ENCODE data around the gene STEAP4. TPM values are rescaled to one million over a fixed set of nuclear protein-coding genes. Genes with fewer than 3 reads are reported as not detected.

Gene STEAP4
- total RNA-seq, 1 experiment from 2014 or later, result 0.17 TPM

DNA sequence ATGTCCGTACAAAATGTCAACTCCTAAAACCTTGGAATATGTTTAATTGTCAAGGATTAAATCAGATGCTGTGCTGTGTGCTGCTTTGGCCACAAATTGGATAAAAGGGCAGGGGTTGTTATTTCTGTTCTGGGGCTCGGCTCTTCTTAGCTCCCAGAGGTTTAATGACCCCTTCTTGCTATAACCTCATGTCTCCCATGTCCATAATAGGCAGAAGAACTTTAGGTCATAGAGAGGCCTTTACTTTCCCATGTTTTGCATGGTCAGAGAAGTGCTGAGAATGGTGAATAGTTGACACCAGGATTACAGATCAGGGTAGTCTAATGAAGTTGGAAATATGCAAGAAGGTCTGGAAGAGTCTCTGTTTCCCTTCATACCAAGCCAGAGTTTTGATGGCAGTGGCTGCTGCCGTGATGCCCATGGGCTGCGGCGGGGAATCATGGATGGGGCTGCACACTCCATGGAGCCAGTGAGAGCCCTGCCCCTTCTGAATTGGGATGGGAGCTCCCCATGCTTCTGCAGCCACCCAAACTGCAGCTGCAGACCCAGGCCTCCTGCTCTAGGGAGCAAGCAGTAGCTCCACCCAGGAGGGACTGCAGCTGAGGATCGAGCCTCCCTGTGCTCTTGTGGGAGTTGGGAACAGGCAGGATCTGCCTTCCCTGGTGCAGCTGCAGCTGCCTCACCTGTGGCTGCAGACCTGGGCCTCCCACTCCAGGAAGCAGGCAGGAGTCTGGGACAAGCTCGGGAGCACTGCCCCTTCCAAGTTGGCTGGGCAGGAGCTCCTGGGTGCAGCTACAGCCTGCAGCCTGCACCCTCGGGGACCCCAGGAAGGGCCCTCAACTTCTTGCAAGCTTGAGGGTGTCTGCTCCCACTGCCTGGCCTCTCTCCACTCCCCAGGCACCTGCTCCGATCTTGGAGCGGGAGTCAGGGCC, 23.1 kb upstream of the STEAP4 start:
- Mint-ChIP-seq H3K27ac (no peak overlapping the region), H3K4me1 (no peaks in the 10 kb centered on the region), H3K27me3 (ENCODE audit: low read depth) (no peaks in the 10 kb centered on the region), H3K9me3 (peaks cover 16% of the 10 kb centered on the region), H3K36me3 (0 out of 2 replicates have a peak, but pooled peaks cover 3% of the 10 kb centered on the region), H3K4me3 (no peak overlapping the region)
- ATAC-seq, result no peak
- POLR2A ChIA-PET, result no interaction called here
- TF ChIP-seq, protein P1, sequence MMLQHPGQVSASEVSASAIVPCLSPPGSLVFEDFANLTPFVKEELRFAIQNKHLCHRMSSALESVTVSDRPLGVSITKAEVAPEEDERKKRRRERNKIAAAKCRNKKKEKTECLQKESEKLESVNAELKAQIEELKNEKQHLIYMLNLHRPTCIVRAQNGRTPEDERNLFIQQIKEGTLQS (CRISPR knock-in tag; conservative IDR thresholded peaks at IDR 0.05), result no peak
- no peak for TF ChIP-seq GTF2I (CRISPR knock-in tag; conservative IDR thresholded peaks at IDR 0.05)
- TF ChIP-seq, protein P2, sequence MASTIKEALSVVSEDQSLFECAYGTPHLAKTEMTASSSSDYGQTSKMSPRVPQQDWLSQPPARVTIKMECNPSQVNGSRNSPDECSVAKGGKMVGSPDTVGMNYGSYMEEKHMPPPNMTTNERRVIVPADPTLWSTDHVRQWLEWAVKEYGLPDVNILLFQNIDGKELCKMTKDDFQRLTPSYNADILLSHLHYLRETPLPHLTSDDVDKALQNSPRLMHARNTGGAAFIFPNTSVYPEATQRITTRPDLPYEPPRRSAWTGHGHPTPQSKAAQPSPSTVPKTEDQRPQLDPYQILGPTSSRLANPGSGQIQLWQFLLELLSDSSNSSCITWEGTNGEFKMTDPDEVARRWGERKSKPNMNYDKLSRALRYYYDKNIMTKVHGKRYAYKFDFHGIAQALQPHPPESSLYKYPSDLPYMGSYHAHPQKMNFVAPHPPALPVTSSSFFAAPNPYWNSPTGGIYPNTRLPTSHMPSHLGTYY (CRISPR knock-in tag; IDR thresholded peaks at IDR 0.05), result no peak
- no peak for TF ChIP-seq ZNF263 (CRISPR knock-in tag; IDR thresholded peaks at IDR 0.05; ENCODE audit: low read depth)
- TF ChIP-seq TEAD4 (CRISPR knock-in tag; IDR thresholded peaks at IDR 0.05), result no peak
- DNase-seq (ENCODE audit: low spot score), result no peak
- CTCF ChIA-PET, result interaction anchor here (0.8 kb wide), 1 partner anchor 15 kb away, joined by 4 read pairs; no protein-coding TSS in a partner anchor

DNA sequence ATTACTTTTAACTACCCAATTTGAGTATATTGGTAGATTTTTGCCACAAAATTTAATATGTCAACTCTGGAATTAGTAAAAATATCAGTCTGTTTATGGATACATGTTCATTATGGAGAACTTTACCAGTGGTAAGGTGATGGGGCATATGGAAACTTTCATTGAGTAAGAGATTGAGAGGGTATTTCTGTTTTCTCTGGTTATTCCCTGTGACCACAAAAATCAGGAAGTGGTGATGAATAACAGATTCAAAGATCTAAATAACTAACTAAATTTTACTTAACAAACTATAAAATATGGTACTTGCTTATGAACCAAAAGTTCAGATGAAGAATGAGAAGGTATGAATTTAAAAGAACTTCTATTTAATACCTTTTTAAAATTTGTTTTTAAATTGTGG, 22.1 kb upstream of the STEAP4 start:
- Mint-ChIP-seq H3K4me3 (no peak overlapping the region), H3K27ac (no peak overlapping the region), H3K27me3 (ENCODE audit: low read depth) (no peaks in the 10 kb centered on the region), H3K36me3 (0 out of 2 replicates have a peak, but pooled peaks cover 3% of the 10 kb centered on the region), H3K9me3 (peaks cover 16% of the 10 kb centered on the region), H3K4me1 (peaks cover 5% of the 10 kb centered on the region)
- TF ChIP-seq, protein P3, sequence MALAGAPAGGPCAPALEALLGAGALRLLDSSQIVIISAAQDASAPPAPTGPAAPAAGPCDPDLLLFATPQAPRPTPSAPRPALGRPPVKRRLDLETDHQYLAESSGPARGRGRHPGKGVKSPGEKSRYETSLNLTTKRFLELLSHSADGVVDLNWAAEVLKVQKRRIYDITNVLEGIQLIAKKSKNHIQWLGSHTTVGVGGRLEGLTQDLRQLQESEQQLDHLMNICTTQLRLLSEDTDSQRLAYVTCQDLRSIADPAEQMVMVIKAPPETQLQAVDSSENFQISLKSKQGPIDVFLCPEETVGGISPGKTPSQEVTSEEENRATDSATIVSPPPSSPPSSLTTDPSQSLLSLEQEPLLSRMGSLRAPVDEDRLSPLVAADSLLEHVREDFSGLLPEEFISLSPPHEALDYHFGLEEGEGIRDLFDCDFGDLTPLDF (CRISPR knock-in tag; IDR thresholded peaks at IDR 0.05), result no peak
- TF ChIP-seq GABPB1 (CRISPR knock-in tag; IDR thresholded peaks at IDR 0.05) (no peak), SOX15 (CRISPR knock-in tag; IDR thresholded peaks at IDR 0.05) (no peak), ZNF423 (CRISPR knock-in tag; IDR thresholded peaks at IDR 0.05) (no peak), JUN (CRISPR knock-in tag; IDR thresholded peaks at IDR 0.05) (no peak), ZNF121 (CRISPR knock-in tag; IDR thresholded peaks at IDR 0.05) (no peak), ESRRA (CRISPR knock-in tag; IDR thresholded peaks at IDR 0.05; ENCODE audit: borderline replicate concordance) (no peak), SP1 (CRISPR knock-in tag; conservative IDR thresholded peaks at IDR 0.05) (no peak), JAZF1 (CRISPR knock-in tag; IDR thresholded peaks at IDR 0.05) (no peak)
- TF ChIP-seq, protein P4, sequence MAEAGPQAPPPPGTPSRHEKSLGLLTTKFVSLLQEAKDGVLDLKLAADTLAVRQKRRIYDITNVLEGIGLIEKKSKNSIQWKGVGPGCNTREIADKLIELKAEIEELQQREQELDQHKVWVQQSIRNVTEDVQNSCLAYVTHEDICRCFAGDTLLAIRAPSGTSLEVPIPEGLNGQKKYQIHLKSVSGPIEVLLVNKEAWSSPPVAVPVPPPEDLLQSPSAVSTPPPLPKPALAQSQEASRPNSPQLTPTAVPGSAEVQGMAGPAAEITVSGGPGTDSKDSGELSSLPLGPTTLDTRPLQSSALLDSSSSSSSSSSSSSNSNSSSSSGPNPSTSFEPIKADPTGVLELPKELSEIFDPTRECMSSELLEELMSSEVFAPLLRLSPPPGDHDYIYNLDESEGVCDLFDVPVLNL (CRISPR knock-in tag; IDR thresholded peaks at IDR 0.05; ENCODE audit: borderline replicate concordance, low read depth), result no peak
- TF ChIP-seq, protein P5, sequence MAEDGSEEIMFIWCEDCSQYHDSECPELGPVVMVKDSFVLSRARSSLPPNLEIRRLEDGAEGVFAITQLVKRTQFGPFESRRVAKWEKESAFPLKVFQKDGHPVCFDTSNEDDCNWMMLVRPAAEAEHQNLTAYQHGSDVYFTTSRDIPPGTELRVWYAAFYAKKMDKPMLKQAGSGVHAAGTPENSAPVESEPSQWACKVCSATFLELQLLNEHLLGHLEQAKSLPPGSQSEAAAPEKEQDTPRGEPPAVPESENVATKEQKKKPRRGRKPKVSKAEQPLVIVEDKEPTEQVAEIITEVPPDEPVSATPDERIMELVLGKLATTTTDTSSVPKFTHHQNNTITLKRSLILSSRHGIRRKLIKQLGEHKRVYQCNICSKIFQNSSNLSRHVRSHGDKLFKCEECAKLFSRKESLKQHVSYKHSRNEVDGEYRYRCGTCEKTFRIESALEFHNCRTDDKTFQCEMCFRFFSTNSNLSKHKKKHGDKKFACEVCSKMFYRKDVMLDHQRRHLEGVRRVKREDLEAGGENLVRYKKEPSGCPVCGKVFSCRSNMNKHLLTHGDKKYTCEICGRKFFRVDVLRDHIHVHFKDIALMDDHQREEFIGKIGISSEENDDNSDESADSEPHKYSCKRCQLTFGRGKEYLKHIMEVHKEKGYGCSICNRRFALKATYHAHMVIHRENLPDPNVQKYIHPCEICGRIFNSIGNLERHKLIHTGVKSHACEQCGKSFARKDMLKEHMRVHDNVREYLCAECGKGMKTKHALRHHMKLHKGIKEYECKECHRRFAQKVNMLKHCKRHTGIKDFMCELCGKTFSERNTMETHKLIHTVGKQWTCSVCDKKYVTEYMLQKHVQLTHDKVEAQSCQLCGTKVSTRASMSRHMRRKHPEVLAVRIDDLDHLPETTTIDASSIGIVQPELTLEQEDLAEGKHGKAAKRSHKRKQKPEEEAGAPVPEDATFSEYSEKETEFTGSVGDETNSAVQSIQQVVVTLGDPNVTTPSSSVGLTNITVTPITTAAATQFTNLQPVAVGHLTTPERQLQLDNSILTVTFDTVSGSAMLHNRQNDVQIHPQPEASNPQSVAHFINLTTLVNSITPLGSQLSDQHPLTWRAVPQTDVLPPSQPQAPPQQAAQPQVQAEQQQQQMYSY (CRISPR knock-in tag; IDR thresholded peaks at IDR 0.05), result no peak
- TF ChIP-seq, protein P6, sequence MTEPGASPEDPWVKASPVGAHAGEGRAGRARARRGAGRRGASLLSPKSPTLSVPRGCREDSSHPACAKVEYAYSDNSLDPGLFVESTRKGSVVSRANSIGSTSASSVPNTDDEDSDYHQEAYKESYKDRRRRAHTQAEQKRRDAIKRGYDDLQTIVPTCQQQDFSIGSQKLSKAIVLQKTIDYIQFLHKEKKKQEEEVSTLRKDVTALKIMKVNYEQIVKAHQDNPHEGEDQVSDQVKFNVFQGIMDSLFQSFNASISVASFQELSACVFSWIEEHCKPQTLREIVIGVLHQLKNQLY (CRISPR knock-in tag; IDR thresholded peaks at IDR 0.05), result no peak
- TF ChIP-seq, protein P7, sequence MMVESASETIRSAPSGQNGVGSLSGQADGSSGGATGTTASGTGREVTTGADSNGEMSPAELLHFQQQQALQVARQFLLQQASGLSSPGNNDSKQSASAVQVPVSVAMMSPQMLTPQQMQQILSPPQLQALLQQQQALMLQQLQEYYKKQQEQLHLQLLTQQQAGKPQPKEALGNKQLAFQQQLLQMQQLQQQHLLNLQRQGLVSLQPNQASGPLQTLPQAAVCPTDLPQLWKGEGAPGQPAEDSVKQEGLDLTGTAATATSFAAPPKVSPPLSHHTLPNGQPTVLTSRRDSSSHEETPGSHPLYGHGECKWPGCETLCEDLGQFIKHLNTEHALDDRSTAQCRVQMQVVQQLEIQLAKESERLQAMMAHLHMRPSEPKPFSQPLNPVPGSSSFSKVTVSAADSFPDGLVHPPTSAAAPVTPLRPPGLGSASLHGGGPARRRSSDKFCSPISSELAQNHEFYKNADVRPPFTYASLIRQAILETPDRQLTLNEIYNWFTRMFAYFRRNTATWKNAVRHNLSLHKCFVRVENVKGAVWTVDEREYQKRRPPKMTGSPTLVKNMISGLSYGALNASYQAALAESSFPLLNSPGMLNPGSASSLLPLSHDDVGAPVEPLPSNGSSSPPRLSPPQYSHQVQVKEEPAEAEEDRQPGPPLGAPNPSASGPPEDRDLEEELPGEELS (CRISPR knock-in tag; IDR thresholded peaks at IDR 0.05), result no peak
- TF ChIP-seq, protein P8, sequence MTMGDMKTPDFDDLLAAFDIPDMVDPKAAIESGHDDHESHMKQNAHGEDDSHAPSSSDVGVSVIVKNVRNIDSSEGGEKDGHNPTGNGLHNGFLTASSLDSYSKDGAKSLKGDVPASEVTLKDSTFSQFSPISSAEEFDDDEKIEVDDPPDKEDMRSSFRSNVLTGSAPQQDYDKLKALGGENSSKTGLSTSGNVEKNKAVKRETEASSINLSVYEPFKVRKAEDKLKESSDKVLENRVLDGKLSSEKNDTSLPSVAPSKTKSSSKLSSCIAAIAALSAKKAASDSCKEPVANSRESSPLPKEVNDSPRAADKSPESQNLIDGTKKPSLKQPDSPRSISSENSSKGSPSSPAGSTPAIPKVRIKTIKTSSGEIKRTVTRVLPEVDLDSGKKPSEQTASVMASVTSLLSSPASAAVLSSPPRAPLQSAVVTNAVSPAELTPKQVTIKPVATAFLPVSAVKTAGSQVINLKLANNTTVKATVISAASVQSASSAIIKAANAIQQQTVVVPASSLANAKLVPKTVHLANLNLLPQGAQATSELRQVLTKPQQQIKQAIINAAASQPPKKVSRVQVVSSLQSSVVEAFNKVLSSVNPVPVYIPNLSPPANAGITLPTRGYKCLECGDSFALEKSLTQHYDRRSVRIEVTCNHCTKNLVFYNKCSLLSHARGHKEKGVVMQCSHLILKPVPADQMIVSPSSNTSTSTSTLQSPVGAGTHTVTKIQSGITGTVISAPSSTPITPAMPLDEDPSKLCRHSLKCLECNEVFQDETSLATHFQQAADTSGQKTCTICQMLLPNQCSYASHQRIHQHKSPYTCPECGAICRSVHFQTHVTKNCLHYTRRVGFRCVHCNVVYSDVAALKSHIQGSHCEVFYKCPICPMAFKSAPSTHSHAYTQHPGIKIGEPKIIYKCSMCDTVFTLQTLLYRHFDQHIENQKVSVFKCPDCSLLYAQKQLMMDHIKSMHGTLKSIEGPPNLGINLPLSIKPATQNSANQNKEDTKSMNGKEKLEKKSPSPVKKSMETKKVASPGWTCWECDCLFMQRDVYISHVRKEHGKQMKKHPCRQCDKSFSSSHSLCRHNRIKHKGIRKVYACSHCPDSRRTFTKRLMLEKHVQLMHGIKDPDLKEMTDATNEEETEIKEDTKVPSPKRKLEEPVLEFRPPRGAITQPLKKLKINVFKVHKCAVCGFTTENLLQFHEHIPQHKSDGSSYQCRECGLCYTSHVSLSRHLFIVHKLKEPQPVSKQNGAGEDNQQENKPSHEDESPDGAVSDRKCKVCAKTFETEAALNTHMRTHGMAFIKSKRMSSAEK (CRISPR knock-in tag; IDR thresholded peaks at IDR 0.05; ENCODE audit: borderline replicate concordance), result no peak
- CTCF ChIA-PET, result no interaction called here
- no peak for ATAC-seq
- DNase-seq (ENCODE audit: low spot score), result no peak
- POLR2A ChIA-PET, result no interaction called here
